ENCODE results near the gene NLGN4X. TPM values are rescaled to one million over a fixed set of nuclear protein-coding genes. Genes with fewer than 3 reads are reported as not detected.

The NLGN4X gene
- total and polyA plus RNA-seq, 8 donors: 0.11 to 1.4 (median 0.48) TPM

- Histone ChIP-seq H3K36me3 (no peaks in the 10 kb centered on the region), H3K4me1 (no peaks in the 10 kb centered on the region), H3K9me3 (no peaks in the 10 kb centered on the region), H3K4me3 (no peak overlapping the region), H3K27ac (no peak overlapping the region), H3K27me3 (no peaks in the 10 kb centered on the region)
- no peak for TF ChIP-seq CTCF (IDR thresholded peaks at IDR 0.05)
- DNase-seq (no peak), FAIRE-seq (no peak), ATAC-seq (no peak)
- WGBS, 2 donors: 42 to 57% methylated on average over 3 of the region's 3 CpGs
- intact Hi-C loops (cut with DNase I): no loop called here
Measured at GRCh38 chrX:5998901-5999300, 229.8 kb downstream of the NLGN4X start.

- TF ChIP-seq CTCF (IDR thresholded peaks at IDR 0.05): no peak
- DNase-seq (no peak), ATAC-seq (no peak), FAIRE-seq (no peak)
- Histone ChIP-seq H3K9me3 (no peaks in the 10 kb centered on the region), H3K27me3 (no peaks in the 10 kb centered on the region), H3K4me1 (no peaks in the 10 kb centered on the region), H3K4me3 (no peak overlapping the region), H3K27ac (no peak overlapping the region), H3K36me3 (no peaks in the 10 kb centered on the region)
- WGBS, 2 donors: 82 to 91% methylated on average over 1 of the region's 1 CpG
- intact Hi-C loops (cut with DNase I): no loop called here
Measured at GRCh38 chrX:5998456-5998855, 230.2 kb downstream of the NLGN4X start.

DNA sequence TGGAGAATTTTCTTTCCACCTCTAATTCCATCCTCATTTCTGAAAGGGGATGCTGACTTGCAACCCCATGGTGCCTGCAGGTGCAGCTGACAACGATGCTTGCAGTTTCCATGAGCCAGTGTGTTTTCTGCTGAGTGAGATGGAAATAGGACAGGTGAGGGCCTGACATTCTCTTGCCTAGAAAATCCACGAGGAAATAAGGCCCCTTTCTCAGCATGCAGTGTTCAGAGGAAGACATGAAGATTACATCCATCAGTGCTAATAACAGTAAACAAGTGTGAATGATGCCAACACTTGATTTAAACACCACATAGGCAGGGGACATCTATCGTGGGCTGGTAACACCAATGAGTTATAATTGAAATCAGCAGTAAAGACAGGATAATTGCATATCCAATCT, 237.3 kb downstream of the NLGN4X start:
- no peaks in the 10 kb centered on the region for H3K9me3 ChIP-seq
- no peaks in the 10 kb centered on the region for H3K36me3 ChIP-seq
- WGBS, 2 donors: 35 to 39% methylated on average over 3 of the region's 3 CpGs
- intact Hi-C loops (cut with DNase I): no loop called here
- TF ChIP-seq CTCF (IDR thresholded peaks at IDR 0.05): no peak
- no peak for ATAC-seq
- H3K4me3 ChIP-seq: no peak overlapping the region
- H3K27ac ChIP-seq: no peak overlapping the region
- H3K4me1 ChIP-seq: no peaks in the 10 kb centered on the region
- no peak for DNase-seq
- no peaks in the 10 kb centered on the region for H3K27me3 ChIP-seq
- FAIRE-seq: no peak

DNA sequence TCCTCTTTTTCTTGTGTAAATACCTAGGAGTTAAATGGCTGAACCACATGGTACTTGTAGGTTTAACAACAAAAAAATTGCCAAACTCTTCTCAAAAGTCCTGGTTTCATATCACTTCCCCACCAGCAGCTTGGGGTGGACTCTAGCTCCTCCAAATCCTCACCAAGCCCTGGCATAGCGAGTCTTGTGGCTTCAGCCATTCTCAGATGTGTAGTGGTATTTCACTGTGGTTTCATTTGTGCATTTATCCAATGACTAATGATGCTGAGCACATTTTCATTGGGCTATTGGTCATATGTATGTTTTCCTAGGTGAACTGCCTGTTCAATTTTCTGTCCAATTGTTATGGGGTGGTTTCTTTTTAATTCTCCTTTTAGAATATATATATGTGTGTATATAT, 249.3 kb downstream of the NLGN4X start:
- intact Hi-C loops (cut with DNase I): no loop called here

DNA sequence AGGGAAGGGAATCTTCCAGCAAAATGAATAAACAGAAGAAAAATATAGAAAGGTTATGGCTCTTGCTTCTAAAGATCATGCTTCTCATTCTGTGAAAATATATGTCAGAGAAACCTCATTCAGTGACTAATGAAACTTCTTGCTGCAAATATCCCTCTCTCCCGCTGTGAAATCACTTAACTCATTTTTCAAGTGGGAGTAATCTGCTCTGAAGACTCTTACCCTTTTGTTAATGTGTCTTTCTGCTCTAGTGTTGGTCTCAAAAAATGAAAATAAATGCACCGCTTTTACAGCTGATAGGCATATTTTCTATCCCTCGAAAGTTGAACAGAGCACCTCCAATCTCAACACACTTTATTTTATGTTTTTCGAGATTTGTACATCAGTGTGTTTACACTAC, 252.3 kb downstream of the NLGN4X start:
- no peak for DNase-seq
- H3K4me1 ChIP-seq: no peaks in the 10 kb centered on the region
- H3K27me3 ChIP-seq: peaks cover 0 to 4% (median 0%) of the 10 kb centered on the region in 4 donors
- no peak for FAIRE-seq
- WGBS, 2 donors: 56 to 68% methylated on average over 4 of the region's 4 CpGs
- H3K36me3 ChIP-seq: no peaks in the 10 kb centered on the region
- intact Hi-C loops (cut with DNase I): no loop called here
- H3K9me3 ChIP-seq: no peaks in the 10 kb centered on the region
- no peak overlapping the region for H3K4me3 ChIP-seq
- no peak for TF ChIP-seq CTCF (IDR thresholded peaks at IDR 0.05)
- ATAC-seq: no peak
- no peak overlapping the region for H3K27ac ChIP-seq

More for the DNA sequence above, 249.3 kb downstream of the NLGN4X start:
- no peak overlapping the region for H3K27ac ChIP-seq
- DNase-seq (no peak), ATAC-seq (no peak), FAIRE-seq (no peak)
- H3K27me3 ChIP-seq: peaks cover 0 to 11% (median 2%) of the 10 kb centered on the region in 4 donors
- no peak overlapping the region for H3K4me3 ChIP-seq
- TF ChIP-seq CTCF (IDR thresholded peaks at IDR 0.05): no peak
- WGBS, 2 donors: 43 to 47% methylated on average over 1 of the region's 1 CpG
- H3K4me1 ChIP-seq: no peaks in the 10 kb centered on the region
- no peaks in the 10 kb centered on the region for H3K36me3 ChIP-seq
- H3K9me3 ChIP-seq: no peaks in the 10 kb centered on the region

Data from pancreas (tissue), 10 donors.